Astrocyte (in vitro differentiated cells and primary cell): Measurements from ENCODE around the gene DYNLT1. TPM values are rescaled to one million over a fixed set of nuclear protein-coding genes. Genes with fewer than 3 reads are reported as not detected.

ENCODE experiments used
- DNase-seq: peaks from one replicate; pipeline ENCODE4 v3.0.0-alpha.2; 2010; ENCODE audit warnings: low read depth
- FAIRE-seq: peaks from 2 replicates; lab custom pipeline; 2011; peaks lifted over from hg19 to GRCh38; lab: Jason Lieb, UNC
- H2AFZ ChIP-seq: 2 replicates; pipeline ENCODE4 v1.6.0; 2012; ENCODE audit warnings: low read depth, low read length, inconsistent platforms
- H3K27ac ChIP-seq: 2 replicates; pipeline ENCODE4 v1.5.1; 2011; ENCODE audit warnings: low read depth, low read length, inconsistent platforms
- H3K27me3 ChIP-seq: 2 replicates; pipeline ENCODE4 v1.6.0; 2011; ENCODE audit warnings: low read length, inconsistent platforms; ENCODE audit not compliant: insufficient read depth
- H3K36me3 ChIP-seq: 2 replicates; pipeline ENCODE4 v1.5.1; 2011; ENCODE audit warnings: low read length, inconsistent platforms; ENCODE audit not compliant: insufficient read depth
- H3K4me1 ChIP-seq: 2 replicates; pipeline ENCODE4 v1.5.1; 2011; ENCODE audit warnings: low read length, inconsistent platforms; ENCODE audit not compliant: insufficient read depth
- H3K4me2 ChIP-seq: 2 replicates; pipeline ENCODE4 v1.6.0; 2012; ENCODE audit warnings: low read length, inconsistent platforms
- H3K4me3 ChIP-seq: 2 replicates; pipeline ENCODE4 v1.5.1; 2011; ENCODE audit warnings: low read depth, mild to moderate bottlenecking, low read length, inconsistent platforms; ENCODE audit not compliant: insufficient read depth
- H3K79me2 ChIP-seq: 2 replicates; pipeline ENCODE4 v1.6.0; 2012; ENCODE audit warnings: mild to moderate bottlenecking, low read length, inconsistent platforms; ENCODE audit not compliant: insufficient read depth
- H3K9ac ChIP-seq: 2 replicates; pipeline ENCODE4 v1.6.0; 2012; ENCODE audit warnings: mild to moderate bottlenecking, low read length, inconsistent platforms
- H3K9me3 ChIP-seq: 2 replicates; pipeline ENCODE4 v1.5.1; 2012; ENCODE audit warnings: low read depth, mild to moderate bottlenecking, low read length, inconsistent platforms; ENCODE audit not compliant: insufficient read depth
- H4K20me1 ChIP-seq: 2 replicates; pipeline ENCODE4 v1.6.0; 2012; ENCODE audit warnings: low read length, inconsistent platforms; ENCODE audit not compliant: insufficient read depth
- H3K27ac Mint-ChIP-seq: one replicate; pipeline ENCODE4 v1.8.0; 2021; ENCODE audit warnings: mild to moderate bottlenecking, mixed read lengths; ENCODE audit not compliant: unreplicated experiment
- H3K27me3 Mint-ChIP-seq: one replicate; pipeline ENCODE4 v1.8.0; 2021; ENCODE audit warnings: low read depth, mixed read lengths; ENCODE audit not compliant: unreplicated experiment
- H3K36me3 Mint-ChIP-seq: one replicate; pipeline ENCODE4 v1.8.0; 2021; ENCODE audit warnings: low read depth, mixed read lengths; ENCODE audit not compliant: unreplicated experiment
- H3K4me1 Mint-ChIP-seq: one replicate; pipeline ENCODE4 v1.8.0; 2021; ENCODE audit warnings: low read depth, mixed read lengths; ENCODE audit not compliant: unreplicated experiment
- H3K4me3 Mint-ChIP-seq: one replicate; pipeline ENCODE4 v1.8.0; 2021; ENCODE audit warnings: mild to moderate bottlenecking, moderate library complexity, mixed read lengths; ENCODE audit not compliant: unreplicated experiment
- H3K9me3 Mint-ChIP-seq: one replicate; pipeline ENCODE4 v1.8.0; 2021; ENCODE audit warnings: mild to moderate bottlenecking, mixed read lengths; ENCODE audit not compliant: unreplicated experiment
- EZH2 ChIP-seq: IDR thresholded peaks from 2 replicates; pipeline ENCODE4 v1.6.1; 2012; ENCODE audit warnings: mild to moderate bottlenecking, low read length, inconsistent platforms; ENCODE audit not compliant: insufficient read depth
- total RNA-seq: library from RNA; stranded (reverse); gene quantifications from 2 replicates; pipeline ENCODE4 v1.2.1, GENCODE V29; 2021
- TF ChIP-seq, protein P1 (sequence below): IDR thresholded peaks from 2 replicates; pipeline ENCODE4 v1.5.1; 2011; ENCODE audit warnings: low read depth, mild to moderate bottlenecking, inconsistent platforms, low read length, moderate library complexity; ENCODE audit not compliant: insufficient read depth

The DYNLT1 gene
- total RNA-seq, 1 donor from 2014 or later: 169 TPM

DNA sequence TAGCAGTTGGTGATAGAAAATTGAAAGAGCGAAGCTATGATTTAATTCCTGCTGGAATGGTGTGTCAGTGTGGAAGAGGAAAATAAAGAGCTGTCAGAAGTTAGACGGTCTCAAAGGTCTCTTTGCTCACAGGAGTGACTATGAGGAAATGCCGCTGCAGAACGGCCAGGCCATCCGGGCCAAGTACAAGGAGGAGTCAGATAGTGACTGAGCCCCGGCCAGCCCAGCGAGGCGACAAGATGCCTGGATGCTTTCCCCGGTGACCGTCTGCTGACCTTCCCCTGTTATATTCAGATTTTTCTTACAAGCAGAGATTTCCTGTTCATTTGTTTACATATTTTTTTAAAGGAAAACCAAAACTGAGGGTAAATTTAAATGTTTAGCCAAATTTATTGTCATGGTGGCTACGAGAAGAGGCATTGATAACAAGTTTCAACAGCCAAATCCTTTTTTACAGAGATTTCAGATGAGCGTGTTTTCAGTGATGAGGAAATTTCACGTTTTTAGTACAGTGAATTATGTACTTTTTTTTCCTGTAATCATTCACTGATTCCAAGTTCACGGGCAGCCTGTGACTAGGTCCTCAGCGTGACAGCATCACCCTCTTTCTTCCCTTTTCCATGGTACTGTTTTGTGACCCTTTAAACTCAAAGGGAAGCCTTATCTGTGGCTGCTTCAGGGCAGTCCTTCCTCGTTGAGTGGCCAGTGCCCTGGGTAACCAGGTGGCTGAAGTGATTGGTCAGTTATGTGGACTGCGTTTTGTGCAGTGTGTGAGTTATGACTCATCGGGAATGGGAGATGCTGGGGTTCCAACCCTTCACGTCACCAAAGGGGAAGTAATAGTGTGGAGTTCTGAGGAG lies 12.6 kb downstream of the DYNLT1 start:
- H3K9me3 ChIP-seq: no peaks in the 10 kb centered on the region
- peak overlapping the region; percentile 51 for H3K9ac ChIP-seq
- peak overlapping the region; percentile 74 for H3K27ac ChIP-seq
- DNase-seq: peak; percentile 89
- Mint-ChIP-seq H3K4me1 (peaks cover 14% of the 10 kb centered on the region), H3K27me3 (no peaks in the 10 kb centered on the region), H3K27ac (peak overlapping the region; percentile 73), H3K9me3 (no peaks in the 10 kb centered on the region), H3K4me3 (no peak overlapping the region), H3K36me3 (peaks cover 26% of the 10 kb centered on the region)
- FAIRE-seq: peak; percentile 89
- peaks cover 39% of the 10 kb centered on the region for H3K36me3 ChIP-seq
- H3K79me2 ChIP-seq: peaks cover 11% of the 10 kb centered on the region
- TF ChIP-seq, protein P1, sequence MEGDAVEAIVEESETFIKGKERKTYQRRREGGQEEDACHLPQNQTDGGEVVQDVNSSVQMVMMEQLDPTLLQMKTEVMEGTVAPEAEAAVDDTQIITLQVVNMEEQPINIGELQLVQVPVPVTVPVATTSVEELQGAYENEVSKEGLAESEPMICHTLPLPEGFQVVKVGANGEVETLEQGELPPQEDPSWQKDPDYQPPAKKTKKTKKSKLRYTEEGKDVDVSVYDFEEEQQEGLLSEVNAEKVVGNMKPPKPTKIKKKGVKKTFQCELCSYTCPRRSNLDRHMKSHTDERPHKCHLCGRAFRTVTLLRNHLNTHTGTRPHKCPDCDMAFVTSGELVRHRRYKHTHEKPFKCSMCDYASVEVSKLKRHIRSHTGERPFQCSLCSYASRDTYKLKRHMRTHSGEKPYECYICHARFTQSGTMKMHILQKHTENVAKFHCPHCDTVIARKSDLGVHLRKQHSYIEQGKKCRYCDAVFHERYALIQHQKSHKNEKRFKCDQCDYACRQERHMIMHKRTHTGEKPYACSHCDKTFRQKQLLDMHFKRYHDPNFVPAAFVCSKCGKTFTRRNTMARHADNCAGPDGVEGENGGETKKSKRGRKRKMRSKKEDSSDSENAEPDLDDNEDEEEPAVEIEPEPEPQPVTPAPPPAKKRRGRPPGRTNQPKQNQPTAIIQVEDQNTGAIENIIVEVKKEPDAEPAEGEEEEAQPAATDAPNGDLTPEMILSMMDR: no peak
- no peak for TF ChIP-seq EZH2
- H3K4me2 ChIP-seq: peak overlapping the region; percentile 60
- no peak overlapping the region for H2AFZ ChIP-seq
- H4K20me1 ChIP-seq: peaks cover 30% of the 10 kb centered on the region
- H3K4me3 ChIP-seq: no peak overlapping the region
- H3K27me3 ChIP-seq: no peaks in the 10 kb centered on the region
- H3K4me1 ChIP-seq: peaks cover 19% of the 10 kb centered on the region

DNA sequence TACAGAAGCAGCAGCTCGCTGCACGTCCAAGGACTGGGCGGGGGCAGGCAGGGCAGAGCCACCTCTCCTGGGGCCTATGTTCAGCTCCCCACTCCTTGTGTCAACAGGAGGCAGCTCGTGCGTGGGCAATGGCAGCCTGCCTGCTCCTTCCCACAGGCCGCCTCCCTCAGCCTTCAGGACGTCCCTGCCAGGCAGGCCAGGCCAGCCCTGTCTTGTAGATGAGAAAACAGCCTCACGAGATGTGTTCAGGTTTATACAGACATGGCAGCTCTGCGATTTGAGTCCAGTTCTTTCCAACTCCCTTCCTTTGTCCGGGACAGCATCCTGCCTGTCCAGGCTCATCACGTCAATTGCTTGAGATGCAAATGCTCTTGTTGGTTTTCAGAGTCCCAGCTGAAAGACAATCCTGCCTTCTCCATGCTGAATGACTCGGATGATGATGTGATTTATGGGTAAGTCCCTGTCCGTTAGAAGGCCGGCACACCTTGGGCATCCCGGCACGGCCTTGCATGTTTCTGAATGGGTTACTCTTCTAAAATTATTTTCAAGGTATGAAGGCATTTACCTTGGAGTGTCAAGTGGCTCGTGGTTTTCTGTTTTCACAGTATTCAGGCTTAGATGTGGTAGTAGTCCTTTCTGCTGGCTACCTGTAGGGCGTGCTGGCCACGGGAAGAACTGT lies 13.5 kb downstream of the DYNLT1 start:
- DNase-seq: peak; percentile 53
- Histone ChIP-seq H3K4me1 (peaks cover 19% of the 10 kb centered on the region), H3K27me3 (no peaks in the 10 kb centered on the region), H3K9me3 (no peaks in the 10 kb centered on the region), H3K4me3 (no peak overlapping the region), H4K20me1 (peaks cover 27% of the 10 kb centered on the region), H3K27ac (peak overlapping the region; percentile 74), H3K36me3 (peaks cover 41% of the 10 kb centered on the region), H3K79me2 (peaks cover 7% of the 10 kb centered on the region), H2AFZ (no peak overlapping the region), H3K4me2 (peak overlapping the region; percentile 60), H3K9ac (peak overlapping the region; percentile 51)
- no peak overlapping the region for H3K4me3 Mint-ChIP-seq
- no peaks in the 10 kb centered on the region for H3K9me3 Mint-ChIP-seq
- no peak for FAIRE-seq
- H3K27me3 Mint-ChIP-seq: no peaks in the 10 kb centered on the region
- TF ChIP-seq EZH2: no peak
- TF ChIP-seq, protein P1: no peak
- H3K27ac Mint-ChIP-seq: no peak overlapping the region
- peaks cover 30% of the 10 kb centered on the region for H3K36me3 Mint-ChIP-seq
- peaks cover 14% of the 10 kb centered on the region for H3K4me1 Mint-ChIP-seq
